Activated gamma-delta T cell treated with anti-CD3 and anti-CD28 coated beads, Interleukin-2, amount 50 U/mL, for 16 hours (primary cell): ENCODE results near the gene PRKAG1.
"Not testable (repeated sequence)": the region's sequence is repeated elsewhere in the genome, so short reads cannot be mapped to it uniquely, and the experiment has no call there.

Experiments used
- DNase-seq: peaks from one replicate; pipeline ENCODE4 v3.0.0-alpha.2; 2020; ENCODE audit warnings: low read depth

PRKAG1 gene

DNA sequence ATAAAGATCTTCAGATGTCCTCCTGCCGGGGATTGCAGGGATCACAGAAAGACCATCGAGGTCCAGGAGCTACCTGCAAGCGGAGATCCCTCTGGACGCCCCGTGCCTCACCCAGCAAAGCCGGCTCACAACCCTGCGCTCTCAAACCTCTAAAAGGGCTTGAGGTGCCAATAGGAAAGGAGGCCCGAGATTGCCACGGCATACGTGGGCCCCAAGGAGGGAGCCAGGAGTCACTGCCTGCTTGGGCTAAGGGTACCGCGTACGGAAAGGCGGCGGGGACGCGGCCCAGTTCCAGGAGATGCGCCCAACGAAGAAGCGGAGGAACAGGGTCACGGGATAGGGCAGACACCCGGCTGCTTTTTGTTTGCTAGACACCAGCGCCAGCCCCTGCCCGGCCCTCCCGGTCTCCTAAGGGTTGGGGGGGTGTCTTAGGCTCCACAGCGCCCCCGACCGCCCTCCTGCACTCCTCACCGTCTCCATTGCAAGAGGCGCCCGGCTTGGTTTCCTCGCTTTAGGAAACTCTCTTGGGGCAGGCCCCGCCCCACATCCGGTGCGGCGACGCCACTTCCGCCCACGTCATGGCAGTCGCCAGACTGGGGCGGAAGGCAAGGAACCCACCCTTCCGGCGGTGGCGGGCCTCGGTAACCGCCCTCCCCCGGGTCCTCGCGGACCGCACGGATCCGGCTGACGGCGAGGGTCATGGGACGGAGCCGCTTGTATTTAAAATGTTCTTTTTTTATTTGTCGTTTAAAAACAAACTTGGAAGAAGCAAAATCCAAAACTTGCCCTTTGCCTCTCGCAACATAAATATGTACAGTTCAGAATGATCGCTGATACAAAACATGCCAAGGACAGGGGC, at the start of gene PRKAG1:
Gene PRKAG1 (minus strand): TSS at position 516 of the 859 bp plus-strand sequence. CDS start 36 bp downstream, at position 480.
- peak; percentile 93 for DNase-seq

- DNase-seq, result no peak
Observed at GRCh38 chr12:49066120-49066519, 47.5 kb upstream of the PRKAG1 start.

GRCh38 chr12:49064767-49065152, 46.2 kb upstream of the PRKAG1 start:
- DNase-seq, result no peak

DNA sequence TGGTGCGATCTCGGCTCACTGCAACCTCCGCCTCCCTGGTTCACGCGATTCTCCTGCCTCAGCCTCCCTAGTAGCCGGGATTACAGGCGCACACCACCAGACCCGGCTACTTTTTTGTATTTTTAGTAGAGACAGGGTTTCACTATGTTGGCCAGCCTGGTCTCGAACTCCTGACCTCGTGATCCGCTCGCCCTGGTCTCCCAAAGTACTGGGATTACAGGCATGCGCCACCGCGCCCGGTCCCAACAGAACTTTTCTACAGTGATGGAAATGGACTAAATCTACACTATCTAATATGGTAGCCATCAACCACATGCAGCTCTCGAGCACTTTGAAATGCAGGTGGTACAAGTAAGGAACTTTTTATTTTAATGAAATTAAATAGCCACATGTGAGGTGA, 43.3 kb upstream of the PRKAG1 start:
- DNase-seq, result not testable (repeated sequence)

DNA sequence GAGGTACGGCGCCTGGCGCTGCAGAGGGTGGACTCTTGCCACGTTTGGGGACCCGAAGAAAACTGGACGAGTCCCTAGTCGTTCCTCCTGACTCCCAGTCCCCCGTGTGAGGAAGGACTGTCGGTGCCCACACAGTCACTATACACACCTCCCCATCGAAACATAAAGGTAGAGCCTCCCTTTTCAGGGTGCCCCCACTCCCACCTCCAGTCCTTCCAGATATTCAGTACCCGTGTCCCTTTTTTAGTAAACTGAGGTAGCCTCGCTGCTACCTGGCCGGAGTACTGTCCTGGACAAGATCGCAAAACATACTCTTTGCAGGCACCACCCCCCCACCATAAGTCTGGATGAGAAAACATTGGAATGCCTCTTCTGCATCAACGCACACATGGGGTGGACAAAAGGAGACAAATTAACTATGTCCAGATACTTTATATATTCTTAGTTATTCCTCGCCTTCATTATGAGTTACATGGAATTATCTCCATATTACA, 42.6 kb upstream of the PRKAG1 start:
- DNase-seq, result no peak

GRCh38 chr12:49060237-49061156, 41.9 kb upstream of the PRKAG1 start, which contains the start of gene KMT2D:
TSS of gene KMT2D (minus strand) at chr12:49060794. CDS start at chr12:49055324, 5,470 bp downstream.
- DNase-seq, result peak; percentile 83

DNA sequence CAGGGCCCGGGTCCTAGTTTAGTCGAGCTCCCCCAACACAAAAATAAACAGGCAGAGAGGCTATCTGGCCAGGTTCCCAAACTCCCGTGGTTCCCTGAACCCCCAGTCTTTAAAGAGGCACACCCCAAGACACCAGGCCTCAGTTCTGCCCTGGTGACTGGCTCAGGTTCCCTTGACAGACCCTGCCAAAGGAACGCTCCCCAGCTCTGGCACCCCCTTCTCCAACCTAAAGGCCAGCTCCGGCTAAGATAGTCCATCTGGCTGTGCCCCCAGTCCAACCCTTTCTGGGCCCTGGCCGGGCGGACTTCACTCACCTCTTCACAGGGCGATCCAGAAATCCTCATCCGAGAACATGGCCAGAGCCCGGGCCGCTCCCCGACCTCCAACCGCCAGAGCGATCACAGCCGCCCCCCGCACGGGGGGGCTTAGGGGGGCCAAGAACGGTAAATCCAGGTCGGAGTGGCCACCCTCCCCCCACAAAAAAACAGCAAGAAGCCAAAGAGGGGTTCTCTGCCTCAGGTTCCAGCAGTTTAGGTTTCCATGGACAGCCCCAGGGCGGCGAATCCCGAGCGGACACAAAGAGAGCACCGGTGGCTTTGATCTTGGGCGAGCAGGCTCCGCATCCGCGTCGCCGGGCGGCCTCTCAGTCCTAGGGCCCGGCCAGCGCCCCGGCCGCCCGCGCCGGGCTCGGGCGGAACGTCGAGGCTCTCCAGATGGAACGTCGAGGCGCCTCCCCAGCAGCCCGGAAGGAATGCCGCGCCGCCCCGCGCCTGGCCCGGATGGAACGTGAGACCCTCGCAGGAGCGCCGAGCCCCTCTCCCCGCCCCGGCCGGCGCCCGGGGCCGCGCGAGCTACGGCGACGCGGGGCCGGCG, 41.0 kb upstream of the PRKAG1 start:
- no peak for DNase-seq

DNA sequence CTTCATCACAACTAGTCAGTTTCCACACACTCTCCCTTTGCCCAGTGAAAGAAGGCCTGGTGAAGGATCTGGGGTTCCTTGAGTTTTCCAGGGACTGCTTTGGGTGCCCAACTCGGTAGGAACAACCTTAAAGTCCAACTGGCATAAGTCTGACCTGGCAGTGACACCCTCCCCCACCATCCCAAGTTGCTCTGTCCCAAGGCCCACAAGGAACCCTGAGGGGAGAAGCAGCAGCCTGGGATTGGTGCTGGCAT, 40.4 kb upstream of the PRKAG1 start:
- no peak for DNase-seq

DNA sequence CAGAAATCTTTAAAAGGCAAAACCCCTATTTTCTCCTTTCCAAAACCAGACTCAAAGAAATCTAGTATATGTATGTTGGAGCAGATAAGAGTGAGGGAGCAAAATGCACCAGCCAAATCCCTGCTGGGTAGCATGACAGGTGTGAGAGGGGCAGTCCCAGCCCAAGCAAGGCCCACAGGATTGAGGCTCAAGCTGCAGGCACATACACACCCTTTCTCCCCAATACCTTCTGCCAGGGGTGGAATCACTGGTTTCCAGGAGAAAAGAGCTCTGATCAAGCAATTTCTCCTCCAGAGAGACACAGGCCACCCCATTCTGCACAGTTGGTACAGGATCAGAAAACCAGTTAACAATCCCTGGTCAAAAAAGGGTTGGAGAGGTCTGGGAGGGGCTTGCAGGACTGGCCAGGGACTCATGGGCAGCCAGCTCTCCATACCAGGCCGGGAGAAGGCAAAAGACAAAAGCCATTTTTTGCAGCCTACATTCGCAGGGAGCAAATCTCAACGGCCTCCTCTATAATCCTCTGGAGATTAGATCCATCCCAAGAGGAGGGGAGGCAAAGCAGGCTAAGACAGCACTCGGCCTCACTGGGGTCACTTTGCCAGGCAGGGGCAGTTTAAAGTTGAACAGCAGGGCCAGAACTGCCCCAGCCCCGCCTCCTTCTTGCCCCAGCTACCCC, 39.9 kb upstream of the PRKAG1 start:
- no peak for DNase-seq

DNA sequence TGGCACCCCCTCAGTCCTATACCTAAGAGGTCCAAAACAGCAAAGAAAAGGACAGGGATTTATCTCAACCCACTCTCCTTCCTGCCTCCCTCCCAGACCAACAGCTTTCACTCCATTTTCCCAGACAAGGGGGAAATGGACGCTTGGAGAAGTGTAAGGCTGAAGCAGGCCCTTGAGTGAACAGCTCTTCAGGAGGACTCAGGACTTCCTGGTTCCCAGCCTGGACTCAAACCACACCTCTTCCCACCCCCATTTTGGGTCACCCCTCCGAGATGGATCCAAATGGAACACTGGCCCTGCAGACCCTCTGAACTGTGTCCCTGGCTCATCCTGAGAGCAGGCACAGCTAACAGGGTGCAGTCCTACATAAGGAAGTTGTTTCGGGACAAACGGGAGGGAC, 39.3 kb upstream of the PRKAG1 start:
- no peak for DNase-seq

GRCh38 chr12:49055978-49056754, 37.6 kb upstream of the PRKAG1 start:
- no peak for DNase-seq

- no peak for DNase-seq
Observed at GRCh38 chr12:49055092-49055491, 36.5 kb upstream of the PRKAG1 start.

GRCh38 chr12:49054524-49054923, 35.9 kb upstream of the PRKAG1 start:
- no peak for DNase-seq

DNA sequence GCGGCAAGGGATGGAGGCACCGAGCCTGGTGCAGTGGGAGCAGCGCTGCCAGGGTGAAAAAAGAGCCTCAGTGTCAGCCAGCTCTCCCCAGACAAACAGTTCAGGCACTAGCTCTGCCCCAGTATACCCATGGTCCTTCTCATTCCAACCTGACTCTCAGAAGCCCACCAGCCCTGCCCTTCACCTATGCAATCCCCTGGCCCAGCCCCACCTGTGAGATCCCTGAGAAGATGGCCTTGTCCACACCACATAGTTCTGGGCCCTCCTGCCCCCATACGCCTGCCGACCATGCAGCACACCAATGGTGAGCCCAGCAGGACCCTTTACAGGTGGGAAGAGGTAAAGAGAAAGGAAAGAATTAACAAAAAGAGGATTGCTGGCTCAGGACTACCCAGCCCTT, 35.5 kb upstream of the PRKAG1 start:
- DNase-seq, result no peak

DNA sequence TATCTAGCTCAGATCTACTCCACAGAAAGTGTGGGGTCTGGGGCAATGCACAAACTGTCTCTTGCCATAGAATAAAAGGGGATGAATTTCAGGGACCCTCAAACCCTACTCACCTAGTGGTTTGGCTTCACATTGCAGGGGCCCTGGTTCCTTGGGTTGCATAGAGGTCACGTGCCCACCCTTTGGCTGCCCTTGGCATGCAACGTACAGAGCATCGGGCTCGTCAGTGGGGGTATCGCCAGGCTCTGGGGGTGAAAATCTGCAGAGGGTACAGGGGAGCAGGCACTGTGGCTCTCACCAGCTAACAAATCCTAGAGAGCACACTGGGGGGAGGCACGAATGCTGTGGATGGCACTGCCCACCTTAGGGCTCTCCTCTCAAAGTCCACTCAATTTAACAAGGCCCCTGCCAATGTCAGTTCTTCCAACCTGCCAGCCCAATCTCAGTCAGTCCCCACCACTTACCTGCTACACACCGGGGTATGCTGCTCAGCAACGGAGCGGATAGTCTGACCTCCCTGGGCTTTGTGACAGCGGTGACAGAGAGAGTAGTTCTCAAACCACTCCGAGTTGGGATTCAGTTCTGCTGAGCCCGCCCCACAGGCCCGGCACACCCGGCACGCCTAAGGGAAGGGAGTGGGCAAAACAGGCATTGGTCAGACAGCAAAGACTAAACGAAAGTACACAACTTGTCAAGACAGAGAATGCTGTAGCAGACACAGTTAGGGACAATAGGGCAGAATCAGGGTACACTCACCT, 34.1 kb upstream of the PRKAG1 start:
- DNase-seq, result no peak

DNA sequence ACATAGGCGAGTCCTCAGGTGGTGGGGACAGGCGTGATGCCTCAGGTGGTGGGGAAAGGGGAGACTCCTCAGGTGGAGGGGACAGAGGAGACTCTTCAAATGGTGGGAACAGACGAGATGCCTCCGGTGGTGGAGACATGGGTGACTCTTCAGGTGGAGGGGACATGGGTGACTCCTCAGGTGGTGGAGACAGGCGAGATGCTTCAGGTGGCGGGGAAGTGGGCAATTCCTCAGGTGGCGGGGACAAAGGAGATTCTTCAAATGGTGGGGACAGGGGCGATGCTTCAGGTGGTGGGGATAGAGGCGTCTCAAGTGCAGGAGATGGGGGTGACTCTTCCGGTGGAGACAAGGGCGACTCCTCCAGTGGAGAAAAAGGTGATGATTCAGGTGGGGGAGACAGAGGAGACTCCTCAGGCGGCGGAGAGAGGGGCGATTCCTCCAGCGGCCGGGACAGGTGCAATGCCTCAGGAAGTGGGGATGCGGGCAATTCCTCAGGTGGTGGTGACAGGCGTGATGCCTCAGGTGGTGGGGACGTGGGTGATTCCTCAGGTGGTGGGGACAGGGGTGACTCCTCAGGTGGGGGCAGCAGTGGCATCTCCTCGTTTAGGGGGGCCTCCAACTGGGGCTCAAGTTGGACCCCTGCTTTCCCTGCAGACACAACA, 33.3 kb upstream of the PRKAG1 start:
- no peak for DNase-seq

DNA sequence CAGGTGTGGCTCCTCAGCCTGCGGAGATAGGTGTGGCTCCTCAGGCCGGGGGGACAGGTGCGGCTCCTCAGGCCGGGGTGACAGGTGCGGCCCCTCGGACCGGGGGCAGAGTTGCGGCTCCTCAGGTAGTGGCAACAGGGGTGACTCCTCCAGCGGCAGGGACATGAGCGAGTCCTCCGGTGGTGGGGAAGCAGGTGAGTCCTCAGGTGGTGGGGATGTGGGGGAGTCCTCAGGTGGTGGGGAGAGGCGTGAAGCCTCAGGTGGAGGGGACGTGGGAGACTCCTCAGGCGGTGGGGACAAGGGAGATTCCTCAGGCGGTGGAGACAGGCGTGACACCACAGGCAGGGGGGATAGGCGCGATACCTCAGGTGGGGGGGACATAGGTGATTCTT, 32.8 kb upstream of the PRKAG1 start:
- no peak for DNase-seq

- DNase-seq, result no peak
Observed at GRCh38 chr12:49050507-49051372, 32.2 kb upstream of the PRKAG1 start.
